HG02610 (cell line): ENCODE measurements around the gene CNP.
"Not testable (repeated sequence)": the region's sequence is repeated elsewhere in the genome, so short reads cannot be mapped to it uniquely, and the experiment has no call there.

ENCODE experiments used
- ATAC-seq: cut with Tn5 transposase; IDR thresholded peaks from one replicate; pipeline ENCODE4 v1.9.1; 2021; ENCODE audit warnings: mild to moderate bottlenecking, moderate library complexity; ENCODE audit not compliant: unreplicated experiment

The CNP gene

DNA sequence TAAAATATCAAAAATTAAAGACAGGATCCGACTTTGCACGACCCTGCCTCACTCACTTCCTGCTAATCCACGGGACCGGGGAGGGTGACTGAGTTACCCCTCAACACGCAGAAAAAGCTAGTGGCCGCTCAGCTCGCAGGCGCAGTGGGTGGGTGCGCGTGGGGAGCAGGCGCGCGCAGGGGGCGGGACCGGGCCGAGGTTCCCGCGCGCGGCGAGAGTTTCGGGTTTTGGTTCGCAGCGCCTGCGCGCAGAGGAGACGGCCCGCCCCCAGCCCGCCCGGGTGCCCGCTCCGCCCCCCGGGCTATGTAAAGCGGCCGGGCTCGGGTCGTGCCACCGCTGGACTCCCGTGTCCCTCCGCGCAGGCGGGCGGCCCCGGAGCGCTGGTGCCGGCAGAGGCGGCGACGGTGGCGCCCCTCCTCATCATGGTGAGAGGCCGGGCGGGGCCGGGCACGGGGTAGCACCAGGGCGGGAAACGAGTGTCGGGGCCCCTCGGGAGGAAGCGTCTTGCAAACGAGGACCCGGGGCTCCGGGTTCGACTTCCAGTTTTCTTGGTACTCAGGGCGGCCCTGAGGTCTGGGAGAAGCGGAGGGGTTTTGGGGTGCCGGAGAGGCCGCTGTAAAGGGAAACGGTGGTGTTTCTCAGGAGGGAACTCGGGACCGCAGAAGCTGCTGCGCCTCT, at the start of gene CNP:
TSS of gene CNP (plus strand) at position 333 of the 678 bp plus-strand sequence. CDS start at position 423, 90 bp downstream.
- ATAC-seq, result peak; percentile 57

DNA sequence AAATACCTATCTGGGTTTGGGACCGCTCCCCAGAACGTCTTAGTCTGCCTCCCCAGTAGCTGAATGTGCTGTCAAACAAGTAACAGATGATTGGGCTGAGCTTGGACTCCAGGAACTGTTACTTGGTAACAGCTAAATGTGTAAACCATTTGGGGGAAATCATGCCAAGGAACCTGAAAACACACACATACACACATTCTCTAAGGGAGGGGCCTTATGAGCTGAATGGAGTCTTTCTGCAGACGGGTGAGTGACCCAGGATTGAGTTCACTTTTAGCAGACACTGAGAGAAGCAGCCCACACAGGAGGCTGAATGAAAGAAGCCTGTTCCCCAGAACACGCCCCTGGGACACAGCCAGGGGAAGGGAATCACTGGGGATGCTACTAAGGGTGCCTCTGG, 49.4 kb upstream of the CNP start:
- no peak for ATAC-seq

DNA sequence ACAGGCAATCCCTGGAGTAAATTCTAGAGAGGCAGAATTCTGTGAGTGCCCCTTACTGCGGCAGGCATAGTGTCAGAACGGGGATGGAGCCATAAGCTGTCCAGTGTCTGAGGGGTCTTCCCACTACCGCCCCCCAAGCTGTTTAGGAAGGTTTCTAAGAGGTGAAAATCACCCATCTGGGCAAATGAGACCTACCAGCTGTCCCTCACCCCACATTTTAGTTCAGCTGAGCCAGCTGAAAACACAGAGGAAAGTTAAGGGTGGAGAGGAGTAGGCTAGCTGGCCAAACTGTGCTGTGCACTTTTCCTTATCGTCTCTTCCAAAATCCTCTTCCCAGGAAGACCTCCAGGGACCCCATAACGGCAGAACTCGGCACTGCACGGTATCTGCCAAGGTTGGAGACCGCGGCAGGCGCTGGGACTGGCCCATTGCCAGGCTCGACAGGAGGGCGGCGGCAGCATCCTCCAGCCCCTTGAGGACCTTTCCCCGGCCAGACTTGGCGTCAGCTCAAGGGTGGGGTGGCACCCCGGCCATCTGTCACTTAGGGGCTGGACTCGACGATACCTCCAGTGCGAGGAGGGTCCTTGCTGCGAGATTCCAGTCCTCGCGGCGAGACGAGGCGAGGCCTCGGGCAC, 48.8 kb upstream of the CNP start:
- no peak for ATAC-seq

DNA sequence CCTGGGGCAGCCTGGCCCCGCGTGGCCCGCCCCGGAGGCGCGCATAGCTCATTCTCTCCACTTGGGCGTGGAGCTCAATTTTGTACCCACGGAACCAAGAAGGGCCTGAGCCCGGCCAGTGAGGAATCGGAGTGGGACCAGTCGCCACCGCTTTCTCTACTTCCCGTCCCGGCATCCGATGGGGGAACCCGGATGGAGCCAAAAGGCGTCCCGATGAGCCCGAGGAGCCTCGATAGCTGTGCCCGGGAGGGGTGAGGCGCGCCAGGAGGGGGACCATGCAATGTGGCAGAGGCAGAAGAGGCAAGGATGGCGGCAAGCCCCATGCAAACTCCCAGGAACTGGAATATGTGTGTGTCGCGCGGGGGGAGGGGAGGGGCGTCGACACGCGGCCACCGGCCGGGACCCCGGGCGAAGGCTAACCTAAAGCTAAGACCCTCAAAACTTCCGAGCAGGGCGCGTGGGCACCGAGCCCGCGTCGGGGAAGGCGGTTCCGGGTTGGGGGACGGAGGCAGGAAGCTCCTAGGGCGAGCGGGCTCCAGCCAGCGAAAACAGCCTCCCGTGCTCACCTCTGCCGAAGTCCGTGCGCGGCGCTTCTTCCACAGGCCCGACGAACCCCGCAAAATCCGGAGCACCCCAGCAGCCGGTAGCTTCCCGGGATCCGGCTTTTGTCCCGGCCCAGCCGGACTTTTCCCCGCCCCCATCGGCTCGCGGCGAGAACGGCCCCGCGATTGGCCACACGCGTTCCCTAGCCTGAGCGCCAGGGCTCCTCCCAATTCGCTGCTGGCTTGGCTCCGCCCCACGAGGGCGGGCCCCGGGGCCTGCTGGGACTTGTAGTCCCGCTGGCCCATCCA, 48.1 kb upstream of the CNP start, which contains the start of gene ACLY:
TSS of gene ACLY (minus strand) at position 638 of the 851 bp plus-strand sequence. CDS start 5,078 bp downstream, outside the sequence.
- ATAC-seq, result peak; percentile 91

DNA sequence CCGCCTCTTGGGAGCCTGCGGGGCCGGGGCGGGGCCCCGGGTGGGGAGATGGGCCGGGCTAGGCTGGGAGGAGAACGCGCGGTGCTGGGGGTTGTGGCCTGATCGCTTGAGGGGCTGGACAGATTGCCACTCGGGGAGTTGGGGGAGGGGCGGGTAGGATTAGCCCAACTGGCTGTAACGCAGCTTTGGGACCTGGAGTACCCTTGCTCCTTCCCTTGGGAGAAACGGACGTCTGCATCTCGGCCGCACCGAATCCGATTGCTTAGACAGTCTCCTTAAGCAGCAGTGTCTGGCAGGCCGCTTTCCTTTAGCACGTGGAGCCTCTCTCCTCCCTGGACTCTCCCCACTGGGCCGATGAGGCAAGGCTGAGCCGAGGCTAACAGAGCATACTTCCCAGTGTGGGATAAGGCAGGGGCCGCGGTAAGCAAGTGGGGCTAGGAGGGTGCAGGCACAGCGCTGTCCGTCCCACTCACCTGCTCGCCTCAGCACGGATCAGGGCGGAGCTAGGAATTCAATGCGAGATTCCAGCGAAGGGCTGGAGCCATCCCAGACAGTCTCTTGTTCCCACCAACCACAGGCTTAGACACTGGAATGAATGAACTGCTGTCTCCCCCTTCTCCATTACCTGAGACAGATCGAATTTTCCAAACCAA, 47.3 kb upstream of the CNP start:
- peak; percentile 11 for ATAC-seq

DNA sequence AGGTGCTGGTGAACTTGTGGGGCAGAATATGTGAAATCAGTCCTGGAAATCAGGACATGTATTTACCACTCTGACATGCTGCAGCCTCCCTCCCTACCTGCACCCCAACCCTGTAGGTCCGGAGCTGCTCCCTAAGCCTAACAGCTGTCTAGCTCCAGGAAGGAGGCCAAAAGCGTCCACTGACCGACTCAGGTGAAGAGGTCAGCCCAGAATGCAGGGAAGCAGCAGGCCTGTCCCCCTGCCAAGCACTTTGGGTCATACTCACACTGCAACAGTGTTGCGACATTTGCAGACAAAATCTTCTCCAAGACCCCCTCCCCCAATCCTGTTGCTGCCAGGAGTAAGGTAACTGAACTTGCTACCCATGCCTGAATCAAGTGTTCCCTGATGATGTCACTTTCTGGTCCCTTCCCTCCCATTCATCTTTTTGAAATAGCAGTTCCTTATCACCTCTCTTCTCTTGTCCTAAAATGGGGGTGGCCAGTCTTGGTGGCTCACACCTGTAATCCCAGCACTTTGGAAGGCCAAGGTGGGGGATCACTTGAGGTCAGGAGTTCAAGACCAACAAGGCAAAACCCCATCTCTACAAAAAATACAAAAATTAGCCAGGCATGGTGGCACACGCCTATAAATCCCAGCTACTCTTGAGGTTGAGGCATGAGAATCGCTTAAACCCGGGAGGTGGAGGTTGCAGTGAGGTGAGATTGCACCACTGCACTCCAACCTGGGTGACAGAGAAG, 46.6 kb upstream of the CNP start:
- no peak for ATAC-seq

DNA sequence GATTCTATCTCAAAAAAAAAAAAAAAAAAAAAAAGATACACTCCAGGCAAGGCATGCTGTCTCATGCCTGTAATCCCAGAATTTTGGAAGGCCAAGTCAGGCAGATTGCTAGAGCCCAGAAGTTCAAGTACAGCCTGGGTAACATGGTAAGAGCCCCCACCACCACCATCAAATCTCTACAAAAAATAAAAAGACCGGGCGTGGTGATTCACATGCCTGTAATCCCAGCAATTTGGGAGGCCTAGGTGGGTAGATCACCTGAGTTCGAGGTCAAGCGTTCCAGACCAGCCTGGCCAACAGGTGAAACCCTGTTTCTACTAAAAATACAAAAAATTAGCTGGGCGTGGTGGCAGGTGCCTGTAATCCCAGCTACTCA, 46.0 kb upstream of the CNP start:
- ATAC-seq, result no peak

DNA sequence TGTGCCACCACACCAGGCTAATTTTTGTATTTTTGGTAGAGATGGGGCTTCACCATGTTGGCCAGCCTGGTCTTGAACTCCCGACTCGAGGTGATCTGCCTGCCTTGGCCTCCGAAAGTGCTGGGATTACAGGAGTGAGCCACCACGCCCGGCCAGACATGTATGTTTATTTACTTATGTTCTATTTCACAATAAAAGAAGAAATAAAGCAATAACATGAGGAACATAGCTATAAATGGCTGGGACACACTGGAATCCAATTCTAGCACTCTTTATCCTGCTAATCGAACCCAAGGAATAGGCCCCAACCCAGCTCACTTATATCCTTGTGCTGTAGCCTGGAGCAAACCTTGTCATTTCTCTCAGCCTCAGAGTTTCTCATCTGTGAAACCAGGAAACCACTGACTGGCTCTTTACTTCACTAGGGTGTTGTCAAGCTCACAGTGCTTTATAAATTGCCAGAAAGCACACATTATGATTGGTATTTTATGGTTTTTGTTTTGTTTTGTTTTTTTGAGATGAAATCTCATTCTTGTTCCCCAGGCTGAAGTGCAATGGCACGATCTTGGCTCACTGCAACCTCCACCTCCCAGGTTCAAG, 40.5 kb upstream of the CNP start:
- ATAC-seq, result no peak

DNA sequence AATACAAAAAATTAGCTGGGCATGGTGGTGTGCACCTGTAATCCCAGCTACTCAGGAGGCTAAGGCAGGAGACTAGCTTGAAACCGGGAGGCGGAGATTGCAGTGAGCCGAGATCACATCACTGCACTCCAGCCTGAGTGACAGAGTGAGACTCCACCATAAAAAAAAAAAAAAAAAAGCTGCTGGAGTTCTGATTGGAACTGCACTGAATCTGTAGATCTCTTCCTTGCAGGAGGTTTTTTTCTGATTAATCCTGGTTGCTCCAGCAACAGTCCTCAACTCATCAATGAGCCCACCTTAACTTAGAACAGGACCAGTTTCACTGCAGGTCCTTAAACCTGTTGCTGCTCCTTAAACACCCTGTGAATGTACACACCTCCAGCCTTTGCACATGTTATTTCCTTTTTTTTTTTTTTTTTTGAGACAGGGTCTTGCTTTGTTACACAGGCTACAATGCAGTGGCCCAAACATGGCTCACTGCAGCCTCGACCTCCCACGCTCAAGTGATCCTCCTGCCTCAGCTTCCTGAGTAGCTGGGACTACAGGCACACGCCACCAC, 37.8 kb upstream of the CNP start:
- ATAC-seq, result no peak

DNA sequence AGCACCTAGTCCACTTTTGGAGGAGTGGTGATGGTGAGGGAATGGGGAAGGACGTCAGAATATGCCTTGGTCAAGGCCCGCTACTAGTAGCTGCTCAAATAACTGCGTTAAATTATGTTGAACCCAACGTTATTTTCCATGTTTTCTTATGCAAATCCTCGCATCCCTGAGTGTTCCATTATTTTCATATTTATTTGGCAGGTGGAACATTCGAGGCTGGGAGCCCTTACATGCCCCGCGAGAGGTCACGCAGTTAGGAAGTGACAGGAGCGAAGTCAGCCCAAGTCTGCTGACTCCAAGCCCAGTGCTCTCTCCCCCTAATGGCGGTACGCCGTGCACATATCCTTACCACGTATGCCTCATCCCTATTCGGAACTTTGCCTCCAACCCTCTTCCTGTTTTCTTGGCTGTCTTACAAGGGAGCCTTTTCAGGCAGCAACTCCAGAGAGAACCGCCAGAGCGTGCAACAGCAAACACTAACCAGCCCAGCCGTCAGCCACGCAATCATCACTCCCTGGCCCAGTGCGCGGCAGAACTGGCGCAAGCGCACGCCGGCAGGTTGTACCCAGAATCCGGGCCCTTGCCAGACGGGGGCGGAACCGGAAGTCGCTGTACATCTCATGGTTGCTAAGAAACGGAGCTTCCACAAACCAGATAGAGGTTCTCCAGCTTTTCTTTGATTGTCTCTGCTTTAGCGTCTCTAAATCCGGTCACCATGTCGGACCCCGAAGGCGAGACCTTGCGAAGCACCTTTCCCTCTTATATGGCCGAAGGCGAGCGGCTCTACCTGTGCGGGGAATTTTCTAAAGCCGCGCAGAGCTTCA, 36.4 kb upstream of the CNP start, which contains the start of gene ODAD4:
TSS of gene ODAD4 (plus strand) at position 609 of the 824 bp plus-strand sequence. CDS start at position 716, 107 bp downstream.
- ATAC-seq, result peak; percentile 92

DNA sequence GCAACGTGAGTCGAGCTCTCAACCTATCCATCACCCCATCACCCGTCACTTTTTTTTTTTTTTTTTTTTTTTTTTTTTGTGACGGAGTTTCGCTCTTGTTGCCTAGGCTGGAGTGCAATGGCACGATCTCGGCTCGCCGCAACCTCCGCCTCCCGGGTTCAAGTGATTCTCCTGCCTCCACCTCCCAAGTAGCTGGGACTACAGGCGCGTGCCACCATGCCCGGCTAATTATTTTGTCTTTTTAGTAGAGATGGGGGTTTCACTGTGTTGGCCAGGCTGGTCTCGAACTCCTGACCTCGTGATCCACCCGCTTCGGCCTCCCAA, 35.8 kb upstream of the CNP start:
- not testable (repeated sequence) for ATAC-seq

DNA sequence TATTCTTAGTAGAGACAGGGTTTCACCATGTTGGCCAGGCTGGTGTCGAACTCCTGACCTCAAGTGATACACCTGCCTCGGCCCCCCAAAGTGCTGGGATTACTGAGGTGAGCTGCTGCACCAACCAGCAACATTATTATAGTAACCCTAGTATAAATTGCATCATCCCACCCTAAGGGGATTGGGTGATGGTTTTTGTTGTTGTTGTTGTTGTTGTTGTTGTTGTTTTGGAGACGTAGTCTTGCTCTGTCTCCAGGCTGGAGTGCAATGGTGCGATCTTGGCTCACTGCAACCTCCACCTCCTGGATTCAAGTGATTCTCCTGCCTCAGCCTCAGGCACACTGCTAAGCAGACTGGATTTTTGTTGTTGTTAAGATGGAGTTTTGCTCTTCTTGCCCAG, 34.9 kb upstream of the CNP start:
- ATAC-seq, result not testable (repeated sequence)

DNA sequence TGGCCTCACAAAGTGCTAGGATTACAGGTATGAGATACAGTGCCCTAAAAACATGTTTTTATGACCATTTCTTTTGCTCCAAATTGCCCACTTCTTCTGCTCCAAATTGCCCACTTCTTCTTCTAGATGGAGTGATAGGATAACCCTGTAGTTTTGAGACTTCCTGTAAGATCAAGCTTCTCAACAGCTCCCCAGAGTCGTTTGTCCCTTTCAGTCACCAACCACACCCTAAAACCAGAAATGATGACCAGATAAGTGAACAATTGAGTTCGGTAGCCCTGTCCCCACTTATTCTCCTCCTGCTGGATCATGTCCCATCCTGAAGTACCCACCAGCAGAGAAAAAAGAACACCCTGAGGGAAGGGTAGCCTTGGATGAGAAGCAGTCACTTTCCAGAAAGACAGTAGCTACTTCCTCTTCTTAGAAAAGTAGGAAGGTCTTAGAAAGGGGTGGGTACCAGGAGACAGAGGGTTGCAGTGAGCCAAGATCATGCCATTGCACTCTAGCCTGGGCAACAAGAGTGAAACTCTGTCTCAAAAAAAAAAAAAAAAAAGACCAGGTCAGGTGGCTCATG, 33.7 kb upstream of the CNP start:
- ATAC-seq, result no peak

DNA sequence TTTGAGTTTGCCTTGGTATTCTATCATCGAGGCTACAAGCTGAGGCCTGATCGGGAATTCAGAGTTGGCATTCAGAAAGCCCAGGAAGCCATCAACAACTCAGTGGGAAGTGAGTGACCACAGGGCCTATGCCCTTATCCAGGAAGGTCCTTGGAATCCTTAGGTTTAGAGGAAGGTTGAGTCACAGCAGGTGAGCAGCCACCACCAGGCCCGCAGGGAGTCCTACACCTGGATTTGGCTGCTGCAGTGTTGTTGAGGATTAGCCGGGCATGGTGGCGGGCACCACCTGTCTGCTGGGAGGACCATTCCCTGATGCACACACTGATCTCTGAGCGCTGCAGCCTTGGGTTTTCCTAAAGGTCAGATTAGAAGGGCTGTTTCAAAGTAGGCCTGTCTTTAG, 31.0 kb upstream of the CNP start:
- ATAC-seq, result no peak

DNA sequence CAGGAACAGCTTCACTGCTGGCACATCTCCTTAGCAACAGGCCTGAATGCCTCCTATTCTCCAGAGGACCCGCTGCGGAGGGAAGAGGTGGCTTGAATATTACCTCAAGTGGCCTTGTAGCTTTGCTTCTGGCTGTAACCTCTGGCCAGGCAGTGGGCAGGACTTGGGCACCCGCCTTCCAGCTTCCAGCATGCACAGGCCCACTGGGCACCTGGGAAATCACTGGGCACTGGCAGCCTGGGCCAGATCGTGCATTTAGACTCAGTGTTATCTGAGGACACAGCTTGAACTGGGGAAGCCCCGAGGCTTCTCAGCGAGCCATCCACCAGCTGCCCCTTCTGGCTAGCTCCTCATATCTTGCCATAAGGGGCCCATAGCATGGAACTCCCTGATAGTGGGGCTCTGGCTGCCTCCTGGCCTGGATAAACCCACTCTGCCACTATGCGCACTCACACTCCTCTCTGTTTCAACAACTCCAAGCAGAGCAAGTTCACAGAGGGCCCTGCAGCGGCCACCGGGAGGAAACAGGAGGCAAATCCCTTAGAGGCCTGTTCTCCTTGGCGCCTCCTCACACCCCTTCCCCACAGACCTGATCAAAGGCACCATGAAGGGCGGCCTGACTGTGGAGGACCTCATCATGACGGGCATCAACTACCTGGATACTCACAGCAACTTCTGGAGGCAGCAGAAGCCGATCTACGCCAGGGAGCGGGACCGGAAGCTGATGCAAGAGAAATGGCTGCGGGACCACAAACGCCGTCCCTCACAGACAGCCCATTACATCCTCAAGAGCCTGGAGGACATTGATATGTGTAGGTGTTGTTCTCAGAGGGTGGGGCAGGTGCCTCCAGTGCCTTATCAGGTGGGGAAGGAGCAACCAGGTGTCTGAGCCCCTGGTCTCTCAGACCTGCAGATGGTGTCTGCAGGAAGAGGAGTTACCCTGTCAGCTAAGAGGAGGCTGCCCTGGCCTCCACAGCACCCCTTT, 28.3 kb upstream of the CNP start:
- ATAC-seq, result no peak

DNA sequence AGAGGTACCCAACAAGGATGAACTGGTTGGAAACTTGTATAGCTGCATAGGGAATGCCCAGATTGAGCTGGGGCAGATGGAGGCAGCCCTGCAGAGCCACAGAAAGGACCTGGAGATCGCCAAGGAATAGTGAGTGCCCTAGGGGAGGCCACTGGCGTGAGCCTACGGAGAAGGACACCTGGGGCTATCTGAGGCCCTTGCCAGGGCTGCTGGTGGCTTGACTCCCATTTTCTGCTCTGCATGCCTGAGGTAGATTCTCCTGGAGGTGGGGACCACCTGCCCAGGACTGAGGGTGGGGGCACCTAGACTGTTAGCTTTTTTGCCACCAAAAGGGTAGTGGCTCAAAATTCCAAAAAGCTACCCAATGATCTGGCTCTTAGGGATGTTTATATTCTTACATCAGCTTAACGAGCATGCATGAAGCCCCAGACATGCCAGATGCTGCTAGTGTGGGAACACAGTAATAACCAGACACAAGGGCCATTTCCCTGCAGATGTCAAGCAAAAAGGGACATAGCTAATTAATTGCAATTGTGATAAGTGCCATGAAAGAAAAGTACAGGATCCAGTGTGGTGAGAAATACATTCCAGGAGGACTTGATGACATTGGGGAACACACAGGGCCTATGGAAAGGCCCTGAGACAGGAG, 27.4 kb upstream of the CNP start:
- no peak for ATAC-seq

DNA sequence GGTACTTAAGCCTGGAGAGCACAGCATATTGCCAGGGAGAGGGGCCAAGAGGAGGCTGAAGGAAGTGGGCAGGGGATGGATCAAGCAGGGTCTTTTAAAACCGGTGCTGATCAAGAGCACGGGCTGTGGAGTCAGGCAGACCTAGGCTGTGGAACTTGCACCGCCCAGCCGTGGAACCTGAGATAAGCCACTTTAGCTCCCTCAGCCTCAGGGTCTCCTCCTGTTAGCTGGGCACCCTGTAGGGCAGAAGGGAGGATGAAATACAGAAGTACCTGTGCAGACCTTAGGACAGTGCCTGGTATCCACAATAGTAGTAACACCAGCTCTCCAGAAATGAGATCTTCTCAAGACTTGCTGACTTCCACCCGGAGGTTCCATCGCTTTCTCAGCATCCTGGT, 26.9 kb upstream of the CNP start:
- no peak for ATAC-seq
